GM21423 (cell line): Measurements from ENCODE around the gene TKT.
"Not testable (repeated sequence)": the region's sequence is repeated elsewhere in the genome, so short reads cannot be mapped to it uniquely, and the experiment has no call there.

Source experiments
- ATAC-seq: cut with Tn5 transposase; IDR thresholded peaks from one replicate; pipeline ENCODE4 v1.9.1; 2021; ENCODE audit warnings: mild to moderate bottlenecking, moderate library complexity; ENCODE audit not compliant: unreplicated experiment

TKT gene

DNA sequence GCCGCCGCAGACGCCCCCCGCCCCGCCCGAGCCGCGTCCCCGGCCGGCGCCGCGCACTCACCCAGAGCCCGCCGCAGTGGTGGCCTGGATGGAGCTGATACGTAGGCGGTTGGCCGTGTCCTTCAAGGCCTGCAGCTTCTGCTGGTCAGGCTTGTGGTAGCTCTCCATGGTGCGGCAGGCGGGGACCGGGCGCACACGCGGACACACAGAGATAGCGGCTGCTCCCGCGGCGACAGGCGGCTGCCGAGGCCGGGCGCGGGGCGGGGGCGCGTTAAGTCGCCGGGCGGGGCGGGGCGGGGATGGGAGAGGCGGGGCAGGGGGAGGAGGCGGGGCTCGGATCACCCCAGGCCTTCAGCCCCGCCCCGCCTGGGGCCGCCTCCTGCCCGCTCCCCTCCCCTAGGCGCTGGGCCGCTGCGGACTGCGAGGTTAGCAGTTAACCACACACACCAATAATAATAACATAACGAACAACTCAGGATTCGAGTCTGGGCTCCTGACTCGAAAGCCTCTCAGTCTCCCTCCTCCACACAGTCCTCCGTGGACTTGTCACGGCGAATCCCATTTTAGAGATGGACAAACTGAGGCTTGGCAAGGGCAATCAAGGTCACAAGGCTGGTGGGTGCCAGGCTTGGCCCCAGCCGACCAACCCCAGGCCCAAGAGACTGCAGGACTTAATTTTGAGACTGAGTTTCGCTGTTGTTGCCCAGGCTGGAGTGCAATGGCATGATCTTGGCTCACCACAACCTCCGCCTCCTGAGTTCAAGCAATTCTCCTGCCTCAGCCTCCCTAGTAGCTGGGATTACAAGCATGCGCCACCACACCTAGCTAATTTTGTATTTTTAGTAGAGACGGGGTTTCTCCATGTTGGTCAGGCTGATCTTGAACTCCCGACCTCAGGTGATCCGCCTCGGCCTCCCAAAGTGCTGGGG, at the start of gene TKT:
TSS of gene TKT (minus strand) at position 248 of the 929 bp plus-strand sequence. CDS start at position 168, 80 bp downstream.
- ATAC-seq: peak; percentile 58

DNA sequence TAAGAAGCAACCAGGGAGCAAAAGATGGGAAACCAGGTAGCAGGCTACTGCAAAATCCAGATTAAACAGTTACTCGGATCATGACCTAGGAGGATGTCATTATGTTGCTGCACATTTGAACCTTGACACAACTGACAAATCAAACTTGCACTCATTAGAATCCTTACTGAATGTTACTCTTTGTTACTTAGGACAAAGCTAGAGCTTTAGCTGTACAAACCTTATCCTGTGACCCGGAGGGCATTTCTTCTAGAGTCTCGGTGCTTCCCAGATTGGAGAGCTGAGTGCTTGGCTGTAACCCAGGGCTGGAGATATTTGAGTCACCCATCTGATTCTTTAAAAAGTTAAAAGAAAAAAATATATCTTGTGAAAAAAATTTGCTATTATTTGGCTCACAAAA, 48.1 kb upstream of the TKT start:
- no peak for ATAC-seq

- ATAC-seq: no peak
Observed at GRCh38 chr3:53303549-53303948, 47.7 kb upstream of the TKT start.

DNA sequence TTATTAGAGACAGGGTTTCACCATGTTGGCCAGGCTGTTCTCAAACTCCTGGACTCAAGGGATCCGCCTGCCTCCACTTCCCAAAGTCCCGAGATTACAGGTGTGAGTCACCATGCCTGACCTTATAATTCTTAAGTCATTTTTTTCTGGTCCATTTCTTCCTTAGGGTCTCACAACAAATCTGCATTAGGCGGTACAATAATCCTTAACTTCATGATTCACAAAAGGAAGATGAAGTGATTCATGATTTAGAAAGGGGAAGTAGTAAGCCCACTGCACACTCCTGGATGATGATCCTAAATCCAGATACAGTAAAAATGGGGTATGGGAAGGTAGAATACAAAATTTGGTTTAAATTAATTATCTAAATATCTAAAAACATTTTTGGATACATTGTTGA, 45.0 kb upstream of the TKT start:
- ATAC-seq: no peak

GRCh38 chr3:53299611-53300023, 43.8 kb upstream of the TKT start:
- not testable (repeated sequence) for ATAC-seq

- ATAC-seq: no peak
Observed at GRCh38 chr3:53295410-53295809, 39.6 kb upstream of the TKT start.

GRCh38 chr3:53293867-53294266, 38.0 kb upstream of the TKT start:
- no peak for ATAC-seq

- ATAC-seq: no peak
Observed at GRCh38 chr3:53288214-53288613, 32.4 kb upstream of the TKT start.

- no peak for ATAC-seq
Observed at GRCh38 chr3:53287131-53287629, 31.4 kb upstream of the TKT start.

DNA sequence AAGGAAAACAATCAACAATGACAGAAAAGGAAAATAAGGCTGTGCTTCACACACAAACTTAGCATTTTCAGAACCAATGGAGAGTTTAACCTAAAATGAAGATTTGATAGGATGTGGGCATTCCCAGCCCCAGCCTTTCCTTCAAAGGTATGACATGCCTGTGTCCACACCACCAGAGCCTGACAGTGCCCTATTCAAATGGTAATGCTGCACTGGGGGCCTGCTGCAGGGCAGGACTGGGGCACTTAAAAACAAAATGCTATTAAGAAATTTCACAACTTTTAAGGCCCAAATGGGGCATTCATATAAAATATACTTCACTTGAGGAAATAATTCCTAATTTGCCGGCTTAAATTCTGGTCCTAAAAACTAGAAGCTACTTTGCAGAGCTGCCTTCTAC, 30.9 kb upstream of the TKT start:
- ATAC-seq: no peak

GRCh38 chr3:53282581-53282980, 26.8 kb upstream of the TKT start:
- ATAC-seq: no peak

GRCh38 chr3:53278667-53279066, 22.8 kb upstream of the TKT start:
- no peak for ATAC-seq

DNA sequence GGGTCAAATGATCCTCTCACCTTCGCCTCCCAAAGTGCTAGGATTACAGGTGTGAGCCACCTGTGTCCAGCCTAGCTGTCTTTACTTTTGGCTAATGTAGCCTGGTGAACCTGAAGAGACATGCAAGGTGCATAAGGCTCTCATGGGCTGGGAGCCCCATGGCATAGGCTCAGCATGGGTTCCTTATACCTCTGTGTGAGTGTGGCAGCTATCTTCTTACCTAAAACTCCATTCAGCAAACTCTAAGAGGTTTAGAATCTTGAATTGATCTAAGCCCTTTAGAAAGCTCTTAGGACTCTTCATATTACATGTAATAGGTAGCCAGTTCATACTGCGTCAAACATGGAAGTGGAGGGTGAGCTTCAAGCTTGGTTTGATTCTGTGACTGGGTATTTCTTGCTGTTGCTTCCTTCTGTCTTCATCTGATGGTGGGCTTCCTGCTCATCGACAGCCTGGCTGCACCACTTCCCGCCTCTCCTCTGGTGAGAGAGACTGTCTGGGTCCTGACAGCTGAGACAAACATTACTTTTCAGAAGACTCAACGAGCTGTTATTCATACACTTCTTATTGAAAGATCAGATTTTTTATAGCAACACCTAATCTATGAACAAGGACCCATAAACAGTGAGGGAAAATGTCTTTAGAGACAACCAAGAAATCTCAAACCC, 19.2 kb upstream of the TKT start:
- no peak for ATAC-seq

DNA sequence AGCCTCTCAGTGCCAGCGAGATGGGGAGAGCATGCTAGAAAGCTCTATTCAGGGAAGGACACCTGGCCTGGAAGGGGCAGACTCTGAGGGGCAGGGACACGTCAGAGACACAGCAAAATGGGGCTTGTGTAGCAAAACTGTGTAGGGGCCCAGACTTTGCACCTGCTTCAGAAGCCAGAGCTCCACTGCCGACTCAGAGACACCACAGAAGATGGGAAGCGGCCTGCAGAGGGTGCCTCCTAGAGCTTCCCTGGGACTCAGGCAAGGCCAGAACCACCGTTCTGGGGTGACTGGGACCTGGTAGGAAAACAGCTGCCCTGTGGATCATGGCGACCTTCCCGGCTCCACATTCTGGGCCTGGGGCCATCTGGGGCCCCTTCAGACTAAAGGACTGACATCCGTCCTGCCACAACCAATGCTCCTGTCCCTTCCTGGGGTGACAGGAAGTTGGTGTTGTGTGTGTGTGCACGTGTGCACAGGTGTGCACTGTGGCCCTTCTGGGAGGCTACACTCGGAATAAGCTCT, 17.4 kb upstream of the TKT start:
- no peak for ATAC-seq

DNA sequence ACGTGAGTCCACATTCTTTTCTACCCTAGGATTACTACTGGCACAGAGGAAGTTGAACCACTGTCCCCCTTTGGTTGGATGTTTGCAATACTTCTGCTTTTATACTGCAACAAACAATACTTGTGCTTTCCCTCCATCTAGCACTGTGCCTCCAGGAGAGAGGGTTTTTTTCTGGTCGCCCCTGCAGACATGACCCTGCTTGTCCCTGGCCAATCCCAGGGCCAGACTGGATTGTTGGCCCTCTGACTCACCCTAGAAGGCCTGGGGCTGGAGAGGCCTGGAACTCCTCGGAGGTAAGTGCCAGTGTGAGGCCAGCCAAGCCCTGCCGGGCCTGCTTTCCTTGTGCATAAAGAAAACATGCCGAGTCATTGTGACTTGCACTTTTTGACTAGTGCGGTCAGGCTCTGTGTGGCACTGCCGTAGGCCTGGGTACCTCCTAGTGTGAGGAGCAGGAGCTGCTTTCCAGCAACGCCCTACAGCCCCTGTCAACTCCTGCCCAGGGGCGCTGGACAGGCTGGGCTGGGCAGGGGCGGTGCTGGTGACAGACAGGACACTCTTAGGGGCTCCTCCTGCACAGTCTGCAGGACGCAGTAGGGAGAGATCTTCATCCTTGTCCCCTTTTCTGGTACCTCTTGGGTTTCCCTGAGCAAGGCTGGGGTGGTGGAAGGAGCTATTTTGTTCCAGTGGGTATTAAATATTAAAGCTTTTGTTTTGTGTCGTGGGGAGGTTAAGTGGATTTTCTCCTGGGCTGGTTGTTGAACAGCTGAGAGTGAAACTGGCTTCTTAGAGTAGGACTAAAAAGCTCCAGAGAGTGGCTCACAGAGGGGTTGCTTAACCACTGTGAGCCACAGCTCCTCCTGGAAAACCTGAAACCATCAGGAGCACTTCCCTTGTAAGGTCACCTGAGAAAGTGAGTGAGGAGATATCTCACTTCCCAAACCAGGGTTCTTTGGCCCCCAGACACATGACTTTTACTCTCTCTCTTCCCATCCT, 14.4 kb upstream of the TKT start:
- peak; percentile 53 for ATAC-seq

- not testable (repeated sequence) for ATAC-seq
Observed at GRCh38 chr3:53269193-53269592, 13.4 kb upstream of the TKT start.

DNA sequence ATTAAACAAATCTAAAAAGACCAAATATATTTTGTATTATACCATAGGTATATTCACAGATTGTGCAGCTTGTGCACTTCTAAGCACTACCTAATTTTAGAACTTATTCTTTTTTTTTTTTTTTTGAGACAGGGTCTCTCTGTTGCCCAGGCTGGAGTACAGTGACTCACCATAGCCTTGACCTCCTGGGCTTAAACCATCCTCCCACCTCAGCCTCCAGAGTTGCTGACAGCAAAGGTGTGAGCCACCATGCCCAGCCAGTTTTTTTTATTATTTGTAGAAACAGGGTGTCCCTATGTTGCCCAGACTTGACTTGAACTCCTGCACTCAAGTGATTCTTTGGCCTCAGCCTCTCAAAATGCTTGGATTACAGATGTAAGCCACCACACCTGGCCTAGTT, 11.9 kb upstream of the TKT start:
- ATAC-seq: no peak

GRCh38 chr3:53264718-53265117, 8.9 kb upstream of the TKT start:
- no peak for ATAC-seq

GRCh38 chr3:53263907-53264306, 8.1 kb upstream of the TKT start:
- ATAC-seq: no peak

DNA sequence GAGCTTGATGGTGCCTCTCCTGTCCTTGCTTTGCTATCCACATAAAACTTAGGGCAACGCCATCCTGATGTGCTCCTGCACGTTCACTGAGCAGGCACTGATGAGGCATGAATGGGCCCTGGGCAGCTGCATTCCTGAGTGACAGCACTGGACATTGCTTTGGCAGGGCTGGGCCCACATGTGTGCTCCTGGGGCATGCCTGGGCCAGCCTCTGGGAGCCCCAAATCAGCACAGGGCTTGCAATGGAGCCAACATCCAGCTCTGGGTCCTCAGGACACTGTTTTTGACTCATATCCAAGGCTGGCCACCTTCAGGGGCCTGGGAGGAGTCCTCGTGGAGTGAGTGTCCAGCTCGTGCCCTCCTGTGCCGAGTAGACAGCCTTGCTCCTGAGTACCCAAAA, 5.9 kb upstream of the TKT start:
- ATAC-seq: no peak
